ENCODE data around the gene PRPF6.

DNA sequence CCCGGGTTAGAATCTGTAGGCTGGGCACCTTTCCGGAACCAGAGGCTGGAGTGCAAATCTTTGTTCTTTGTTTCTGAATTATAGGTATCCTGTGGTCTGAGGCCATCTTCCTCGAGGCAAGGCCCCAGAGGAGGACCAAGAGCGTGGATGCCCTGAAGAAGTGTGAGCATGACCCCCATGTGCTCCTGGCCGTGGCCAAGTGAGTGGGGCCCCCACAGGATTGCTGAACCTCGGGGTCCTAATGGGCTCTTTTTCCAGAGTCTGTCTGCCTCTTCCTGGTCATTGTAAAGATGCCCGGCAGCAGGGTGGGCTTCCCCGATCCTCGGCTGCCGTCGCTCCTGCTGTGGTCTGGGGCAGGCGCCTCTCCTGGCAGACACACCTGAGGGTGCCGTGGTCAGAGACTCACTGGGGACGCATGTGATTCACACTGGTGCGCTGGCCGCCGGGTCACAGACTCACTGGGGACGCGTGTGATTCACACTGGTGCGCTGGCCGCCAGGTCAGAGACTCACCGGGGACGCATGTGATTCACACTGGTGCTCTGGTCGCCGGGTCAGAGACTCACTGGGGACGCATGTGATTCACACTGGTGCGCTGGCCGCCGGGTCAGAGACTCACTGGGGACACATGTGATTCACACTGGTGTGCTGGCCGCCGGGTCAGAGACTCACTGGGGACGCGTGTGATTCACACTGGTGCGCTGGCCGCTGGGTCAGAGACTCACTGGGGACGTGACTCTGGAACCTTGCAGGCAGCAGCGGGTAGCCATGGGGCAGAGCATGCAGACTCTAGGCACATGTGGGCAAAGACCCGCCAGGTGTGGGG, 48.6 kb downstream of the PRPF6 start:
- TF ChIP-seq EZH2 (IDR thresholded peaks at IDR 0.05; ENCODE audit: low read depth) = no peak
- TF ChIP-seq, protein P1, sequence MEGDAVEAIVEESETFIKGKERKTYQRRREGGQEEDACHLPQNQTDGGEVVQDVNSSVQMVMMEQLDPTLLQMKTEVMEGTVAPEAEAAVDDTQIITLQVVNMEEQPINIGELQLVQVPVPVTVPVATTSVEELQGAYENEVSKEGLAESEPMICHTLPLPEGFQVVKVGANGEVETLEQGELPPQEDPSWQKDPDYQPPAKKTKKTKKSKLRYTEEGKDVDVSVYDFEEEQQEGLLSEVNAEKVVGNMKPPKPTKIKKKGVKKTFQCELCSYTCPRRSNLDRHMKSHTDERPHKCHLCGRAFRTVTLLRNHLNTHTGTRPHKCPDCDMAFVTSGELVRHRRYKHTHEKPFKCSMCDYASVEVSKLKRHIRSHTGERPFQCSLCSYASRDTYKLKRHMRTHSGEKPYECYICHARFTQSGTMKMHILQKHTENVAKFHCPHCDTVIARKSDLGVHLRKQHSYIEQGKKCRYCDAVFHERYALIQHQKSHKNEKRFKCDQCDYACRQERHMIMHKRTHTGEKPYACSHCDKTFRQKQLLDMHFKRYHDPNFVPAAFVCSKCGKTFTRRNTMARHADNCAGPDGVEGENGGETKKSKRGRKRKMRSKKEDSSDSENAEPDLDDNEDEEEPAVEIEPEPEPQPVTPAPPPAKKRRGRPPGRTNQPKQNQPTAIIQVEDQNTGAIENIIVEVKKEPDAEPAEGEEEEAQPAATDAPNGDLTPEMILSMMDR (conservative IDR thresholded peaks at IDR 0.05) = no peak

All from PC-9 (cell line).